HEK293T (cell line): ENCODE results near the gene SGCA.

ENCODE experiments used
- FOXM1 ChIP-seq: fragments of 450-650 bp; IDR thresholded peaks from 2 replicates; pipeline ENCODE4 v1.6.1; 2017; ENCODE audit warnings: mild to moderate bottlenecking, borderline replicate concordance
- NFRKB ChIP-seq: fragments of 450-650 bp; IDR thresholded peaks from 2 replicates; pipeline ENCODE4 v1.6.1; 2016; ENCODE audit warnings: mild to moderate bottlenecking, moderate library complexity
- SP1 ChIP-seq: fragments of 450-650 bp; IDR thresholded peaks from 2 replicates; pipeline ENCODE4 v1.6.1; 2017
- TARDBP ChIP-seq: fragments of 450-650 bp; IDR thresholded peaks from 2 replicates; pipeline ENCODE4 v1.6.1; 2016
- ZNF384 ChIP-seq: fragments of 450-650 bp; IDR thresholded peaks from 2 replicates; pipeline ENCODE4 v1.6.1; 2016

GRCh38 chr17:50207315-50207714, 41.5 kb downstream of the SGCA start:
- TF ChIP-seq FOXM1, result no peak
- no peak for TF ChIP-seq NFRKB
- TF ChIP-seq SP1, result no peak
- TF ChIP-seq TARDBP, result no peak
- no peak for TF ChIP-seq ZNF384
